Activated CD4-positive, alpha-beta T cell treated with anti-CD3 and anti-CD28 coated beads for 48 hours (primary cell): Measurements from ENCODE around the gene GGT5.
"Not testable (repeated sequence)": the region's sequence is repeated elsewhere in the genome, so short reads cannot be mapped to it uniquely, and the experiment has no call there.

Source experiments
- DNase-seq: peaks from one replicate; pipeline ENCODE4 v3.0.0-alpha.2; 2020

The GGT5 gene

DNA sequence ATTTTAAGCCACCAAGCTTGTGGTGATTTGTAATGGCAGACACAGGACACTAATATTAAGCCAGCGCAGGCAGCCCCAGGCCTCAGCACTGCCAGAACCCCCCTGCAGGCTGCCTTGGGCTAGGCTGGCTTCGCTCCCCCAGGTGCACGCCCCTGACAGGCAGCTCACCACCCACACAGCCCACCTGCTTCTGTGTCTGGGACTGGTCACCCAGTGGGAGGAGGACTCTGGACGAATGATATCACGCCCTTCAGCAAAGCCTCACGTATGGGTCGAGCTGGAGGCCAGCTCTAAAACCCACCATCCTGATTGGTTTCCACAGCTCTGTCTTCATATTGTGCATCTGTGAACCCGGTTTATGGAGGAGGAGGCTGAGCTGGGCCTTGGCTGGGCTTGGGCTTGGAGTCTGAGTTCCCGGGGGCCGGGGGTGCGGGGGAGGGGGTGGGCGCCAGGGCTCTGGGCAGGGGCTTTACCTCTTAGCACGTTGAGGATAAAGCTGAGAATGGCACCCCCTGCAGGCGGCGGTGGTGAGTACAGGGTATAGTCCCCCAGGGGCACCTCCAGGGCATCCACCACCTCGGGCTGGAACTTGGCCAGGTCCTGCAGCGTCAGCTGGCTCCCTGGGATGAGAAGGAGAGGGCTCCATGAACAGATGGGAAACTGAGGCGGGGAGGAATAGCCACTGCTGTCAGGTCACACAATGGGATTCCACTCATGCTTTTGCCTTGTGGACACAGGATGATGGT, 13.8 kb downstream of the GGT5 start:
- DNase-seq: peak; percentile 83

DNA sequence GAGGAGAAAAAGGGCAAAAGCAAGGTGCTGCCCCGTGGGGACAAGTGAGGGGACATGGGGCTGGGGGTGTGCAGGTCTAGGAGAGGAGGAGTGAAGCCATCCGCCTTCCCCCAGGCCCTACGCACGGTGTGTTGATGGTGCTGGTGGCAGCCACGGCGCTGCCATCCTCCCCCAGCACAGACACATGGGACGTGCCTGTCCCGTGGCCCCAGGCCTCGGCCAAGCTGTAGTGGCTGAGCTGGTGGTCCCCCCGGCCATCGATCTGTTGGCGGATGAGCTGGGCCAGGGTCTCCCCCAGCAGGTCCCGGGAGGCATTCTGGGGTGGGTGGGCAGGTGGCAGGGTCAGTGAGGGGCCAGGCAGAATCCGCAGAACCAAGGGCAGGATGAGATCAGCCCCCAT, 18.9 kb downstream of the GGT5 start:
- no peak for DNase-seq

DNA sequence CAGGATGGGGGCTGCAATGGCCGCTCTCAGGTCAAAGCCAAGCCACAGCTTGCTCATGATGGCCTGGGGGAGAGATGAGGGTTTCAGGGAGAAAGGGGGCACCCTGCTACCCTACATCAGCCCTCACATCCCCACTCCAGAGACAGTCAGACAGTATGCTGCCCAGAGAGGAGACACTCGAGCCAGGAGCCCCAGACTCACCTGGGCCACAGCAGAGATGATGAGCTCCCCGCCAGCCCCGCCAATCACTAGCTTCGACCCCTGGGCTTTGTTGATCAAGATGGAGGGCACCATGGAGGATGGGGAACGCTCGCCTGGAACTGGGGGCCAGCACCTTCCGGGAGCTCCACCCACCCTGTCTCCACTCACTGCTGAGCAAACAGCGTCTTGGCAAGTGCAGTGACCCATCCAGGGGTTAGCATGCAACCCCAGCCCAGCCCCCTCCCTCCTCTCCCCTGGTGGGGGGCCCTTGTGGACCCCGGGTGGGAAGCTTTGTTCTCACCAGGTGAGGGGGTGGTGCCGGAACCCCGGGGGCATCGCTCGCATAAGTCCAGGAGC, 19.8 kb downstream of the GGT5 start:
- DNase-seq: no peak

DNA sequence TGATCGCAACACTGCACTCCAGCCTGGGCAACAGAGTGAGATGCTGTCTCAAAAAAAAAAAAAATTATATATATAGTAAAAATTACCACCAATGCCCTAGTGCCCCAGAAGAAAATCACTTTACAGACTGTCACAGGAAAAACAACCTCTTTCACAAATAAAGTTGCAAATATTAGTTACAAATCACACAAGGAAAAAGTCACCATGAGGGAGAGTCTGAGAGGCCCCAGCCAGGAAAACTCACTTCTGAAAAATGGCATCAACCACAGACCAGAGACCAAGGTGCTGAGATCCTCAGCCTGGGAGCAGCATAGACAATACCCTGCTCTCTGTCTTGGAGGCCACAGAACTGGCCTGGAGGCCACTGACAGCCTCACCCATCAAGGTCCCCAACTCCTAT, 20.4 kb downstream of the GGT5 start:
- no peak for DNase-seq

DNA sequence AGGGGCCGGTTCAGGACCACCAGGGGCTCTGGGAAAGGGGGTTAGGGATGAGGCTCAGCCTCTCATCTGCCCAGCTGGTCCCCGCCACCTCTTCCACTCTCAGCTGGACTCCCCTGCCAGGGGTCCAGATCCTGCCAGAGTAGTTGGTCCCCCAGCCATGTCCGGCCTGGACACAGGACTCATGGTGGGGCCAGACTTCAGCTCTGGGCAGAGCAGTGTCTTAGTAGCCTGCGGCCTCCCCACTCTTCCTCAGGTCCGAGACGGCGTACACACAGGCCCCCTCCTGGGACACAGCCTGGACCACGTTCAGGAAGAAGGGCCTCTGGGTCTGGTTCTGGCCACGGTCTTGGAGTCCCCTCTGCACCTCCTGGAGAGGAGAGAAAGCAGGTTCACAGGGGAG, 25.1 kb downstream of the GGT5 start:
- DNase-seq: no peak

DNA sequence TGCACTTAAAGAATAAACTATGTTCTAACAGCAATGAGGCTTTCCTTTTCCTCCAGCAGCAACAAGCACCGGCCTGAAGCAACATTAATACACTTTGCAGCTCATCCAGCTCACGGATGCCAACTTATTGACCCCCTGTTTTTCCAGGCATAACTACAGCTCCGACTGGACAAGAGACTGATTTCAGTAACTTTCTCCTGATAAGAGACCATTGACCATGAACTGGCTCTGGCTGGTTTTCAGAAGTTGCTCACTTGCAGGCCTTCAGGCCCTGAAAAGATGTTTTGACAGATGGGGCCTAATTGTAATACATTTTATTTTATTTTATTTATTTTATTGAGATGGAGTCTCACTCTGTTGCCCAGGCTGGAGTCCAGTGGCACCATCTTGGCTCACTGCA, 27.5 kb downstream of the GGT5 start:
- no peak for DNase-seq

DNA sequence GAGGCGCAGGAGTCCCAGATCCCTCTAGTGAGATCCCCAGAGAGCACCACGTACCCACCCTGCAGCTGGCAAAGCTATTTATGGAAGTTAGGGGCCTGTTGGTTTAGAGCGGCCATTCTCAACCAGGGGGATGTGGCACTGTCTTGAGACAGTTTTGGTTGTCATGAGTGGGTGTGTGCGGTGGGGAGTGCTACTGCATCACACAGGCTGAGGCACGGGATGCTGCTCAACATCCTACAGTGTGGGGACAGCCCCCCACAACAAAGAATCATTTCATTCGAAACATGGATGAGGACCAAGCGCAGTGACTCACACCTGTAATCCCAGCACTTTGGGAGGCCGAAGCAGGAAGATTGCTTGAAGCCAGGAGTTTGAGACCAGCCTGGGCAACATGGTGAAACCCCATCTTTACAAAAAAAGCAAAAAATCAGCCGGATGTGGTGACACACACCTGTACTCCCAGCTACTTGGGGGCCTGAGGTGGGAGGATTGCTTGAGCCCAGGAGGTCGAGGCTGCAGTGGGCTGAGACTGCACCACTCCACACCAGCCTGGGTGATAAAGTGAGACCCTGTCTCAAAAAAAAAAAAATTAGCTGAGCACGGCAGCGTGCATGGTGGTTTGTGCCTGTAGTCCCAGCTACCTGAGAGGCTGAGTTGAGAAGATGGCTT, 28.2 kb downstream of the GGT5 start:
- DNase-seq: no peak

DNA sequence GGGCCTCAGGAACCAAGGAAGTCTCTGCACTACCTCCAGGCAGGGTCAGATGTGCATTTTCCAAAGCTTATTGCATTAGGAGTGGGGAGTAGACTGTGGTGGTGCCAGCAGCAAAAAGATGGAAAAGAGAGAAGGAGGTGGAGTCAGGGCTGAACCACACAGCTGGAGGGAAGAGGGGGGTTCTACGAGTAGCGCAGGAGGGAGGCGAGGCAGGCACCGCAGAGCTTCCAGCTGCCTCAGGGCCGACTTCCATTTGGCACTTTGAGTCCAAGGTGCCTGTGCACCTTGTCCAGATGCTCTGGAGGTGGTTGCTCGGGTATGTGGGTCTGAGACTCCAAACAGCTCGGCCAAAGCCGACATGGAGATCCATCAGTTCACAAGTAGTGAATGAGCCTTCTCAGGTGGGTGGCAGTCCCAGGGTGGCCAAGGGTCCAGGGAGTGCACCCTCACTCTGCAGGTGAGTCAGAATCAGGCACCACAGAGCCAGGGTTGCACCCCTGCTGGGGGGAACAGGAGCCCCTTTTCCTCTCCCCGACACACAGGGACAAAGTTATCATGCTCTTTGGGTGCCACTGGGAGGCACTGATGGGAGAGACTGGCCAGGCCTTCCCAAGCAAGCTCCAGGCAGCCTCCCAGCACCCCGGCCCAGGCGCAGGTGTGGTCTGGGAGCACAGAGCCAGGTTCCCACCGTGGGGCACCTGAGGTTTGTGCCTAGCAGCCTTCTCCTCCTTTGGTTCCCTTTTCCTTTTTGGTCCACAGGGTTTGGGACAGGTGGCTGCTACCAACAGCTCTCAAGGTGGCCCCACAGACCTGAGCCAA, 30.2 kb downstream of the GGT5 start:
- no peak for DNase-seq

DNA sequence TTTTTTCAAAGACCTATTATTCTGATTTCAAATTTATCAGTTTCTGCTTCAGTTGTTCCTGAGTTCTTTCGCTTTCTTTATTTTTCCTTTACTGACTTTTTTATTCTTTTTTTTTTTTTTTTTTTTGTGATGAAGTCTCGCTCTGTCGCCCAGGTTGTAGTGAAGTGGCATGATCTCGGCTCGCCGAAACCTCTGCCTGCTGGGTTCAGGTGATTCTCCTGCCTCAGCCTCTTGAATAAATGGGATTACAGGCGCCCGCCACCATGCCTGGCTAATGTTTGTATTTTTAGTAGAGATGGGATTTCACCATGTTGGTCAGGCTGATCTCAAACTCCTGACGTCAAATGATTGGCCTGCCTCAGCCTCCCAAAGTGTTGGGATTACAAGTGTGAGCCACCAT, 31.8 kb downstream of the GGT5 start:
- DNase-seq: not testable (repeated sequence)

DNA sequence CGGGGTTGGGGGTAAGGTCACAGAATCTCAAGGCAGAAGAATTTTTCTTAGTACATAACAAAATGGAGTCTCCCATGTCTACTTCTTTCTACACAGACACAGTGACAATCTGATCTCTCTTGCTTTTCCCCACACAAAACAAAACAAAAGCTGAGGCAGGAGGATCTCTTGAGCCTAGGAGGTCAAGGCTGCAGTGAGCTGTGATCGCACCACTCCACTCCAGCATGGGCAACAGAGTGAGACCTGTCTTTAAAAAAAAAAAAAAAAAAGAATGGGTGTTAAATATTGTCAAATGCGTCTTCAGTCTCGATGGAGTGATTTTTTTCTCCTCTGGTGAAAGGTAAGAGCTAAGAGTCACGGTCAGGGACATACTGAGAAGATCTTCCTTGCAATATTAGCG, 33.2 kb downstream of the GGT5 start:
- DNase-seq: not testable (repeated sequence)

DNA sequence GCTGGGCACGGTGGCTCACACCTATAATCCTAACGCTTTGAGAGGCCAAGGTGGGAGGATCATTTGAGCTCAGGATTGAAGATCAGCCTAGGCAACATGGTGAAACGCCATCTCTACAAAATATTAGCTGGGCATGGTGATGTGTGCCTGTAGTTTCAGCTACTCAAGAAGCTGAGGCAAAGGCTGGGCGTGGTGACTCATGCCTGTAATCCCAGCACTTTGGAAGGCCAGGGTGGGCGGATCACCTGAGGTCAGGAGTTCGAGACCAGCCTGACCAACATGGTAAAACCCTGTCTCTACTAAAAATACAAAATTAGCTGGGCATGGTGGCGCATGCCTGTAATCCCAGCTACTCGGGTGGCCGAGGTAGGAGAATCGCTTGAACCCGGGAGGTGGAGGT, 34.5 kb downstream of the GGT5 start:
- not testable (repeated sequence) for DNase-seq

DNA sequence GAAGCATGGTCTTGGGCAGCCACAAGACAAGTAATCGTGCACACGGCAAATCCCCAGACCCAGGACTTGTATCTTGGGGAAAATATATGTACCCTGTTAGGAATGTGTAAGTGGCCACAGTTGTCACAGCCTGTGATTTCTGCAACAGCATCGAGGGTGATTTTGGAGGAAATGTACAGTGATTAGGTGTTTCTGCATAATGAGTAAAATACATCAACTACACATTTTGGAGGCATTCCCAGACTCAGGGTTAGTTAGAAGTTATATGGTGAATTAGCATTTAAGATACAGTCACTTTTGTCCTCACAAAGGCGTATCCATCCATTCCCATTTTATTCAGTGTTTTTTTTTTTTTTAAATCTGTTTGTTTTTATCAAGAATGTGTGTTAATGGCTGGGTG, 35.2 kb downstream of the GGT5 start:
- no peak for DNase-seq

DNA sequence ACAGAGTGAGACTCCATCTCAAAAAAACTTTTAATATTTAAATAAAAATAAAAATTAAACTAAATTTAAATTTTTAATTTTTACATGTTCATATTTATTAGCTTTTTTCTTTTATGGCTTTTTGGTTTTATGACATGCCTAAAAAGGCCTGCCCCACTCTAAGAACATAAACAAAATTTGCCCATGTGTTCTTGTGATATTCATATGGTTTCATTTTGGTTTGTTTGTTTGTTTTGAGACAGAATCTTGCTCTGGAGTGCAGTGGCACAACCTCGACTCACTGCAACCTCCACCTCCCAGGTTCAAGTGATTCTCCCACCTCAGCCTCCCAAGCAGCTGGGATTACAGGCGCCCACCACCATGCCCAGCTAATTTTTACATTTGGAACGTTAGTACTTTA, 35.9 kb downstream of the GGT5 start:
- no peak for DNase-seq

DNA sequence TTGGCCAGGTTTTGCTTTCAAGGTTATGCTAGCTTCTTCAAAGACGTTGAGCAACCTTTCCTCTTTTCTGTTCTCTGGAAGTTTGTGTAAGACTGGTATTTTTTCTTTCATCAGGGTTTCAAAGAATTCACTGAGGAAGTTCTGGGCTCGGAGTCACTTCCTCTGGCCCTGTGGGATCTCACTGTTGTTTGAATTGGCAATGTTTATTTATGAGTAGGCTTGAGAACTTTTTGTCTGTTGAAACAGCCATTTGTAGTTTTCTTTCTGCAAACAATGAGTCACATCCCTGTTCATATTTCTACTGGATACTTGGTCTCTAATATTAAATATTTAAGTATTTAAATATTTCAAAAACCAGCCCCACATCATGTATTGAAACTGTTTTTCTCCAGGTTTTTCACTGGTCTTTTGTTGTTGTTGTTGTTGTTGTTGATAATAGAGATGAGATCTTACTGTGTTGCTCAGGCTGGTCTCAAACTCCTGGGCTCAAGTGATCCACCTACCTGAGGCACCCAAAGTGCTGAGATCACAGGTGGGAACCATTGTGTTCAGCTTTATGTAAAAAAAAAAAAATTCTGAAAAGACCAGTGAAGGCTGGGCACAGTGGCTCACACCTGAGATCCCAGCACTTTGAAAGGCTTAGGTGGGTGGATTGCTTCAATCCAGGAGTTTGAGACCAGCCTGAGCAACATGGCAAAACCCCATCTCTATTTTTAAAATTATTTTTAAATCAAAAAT, 36.7 kb downstream of the GGT5 start:
- DNase-seq: no peak

DNA sequence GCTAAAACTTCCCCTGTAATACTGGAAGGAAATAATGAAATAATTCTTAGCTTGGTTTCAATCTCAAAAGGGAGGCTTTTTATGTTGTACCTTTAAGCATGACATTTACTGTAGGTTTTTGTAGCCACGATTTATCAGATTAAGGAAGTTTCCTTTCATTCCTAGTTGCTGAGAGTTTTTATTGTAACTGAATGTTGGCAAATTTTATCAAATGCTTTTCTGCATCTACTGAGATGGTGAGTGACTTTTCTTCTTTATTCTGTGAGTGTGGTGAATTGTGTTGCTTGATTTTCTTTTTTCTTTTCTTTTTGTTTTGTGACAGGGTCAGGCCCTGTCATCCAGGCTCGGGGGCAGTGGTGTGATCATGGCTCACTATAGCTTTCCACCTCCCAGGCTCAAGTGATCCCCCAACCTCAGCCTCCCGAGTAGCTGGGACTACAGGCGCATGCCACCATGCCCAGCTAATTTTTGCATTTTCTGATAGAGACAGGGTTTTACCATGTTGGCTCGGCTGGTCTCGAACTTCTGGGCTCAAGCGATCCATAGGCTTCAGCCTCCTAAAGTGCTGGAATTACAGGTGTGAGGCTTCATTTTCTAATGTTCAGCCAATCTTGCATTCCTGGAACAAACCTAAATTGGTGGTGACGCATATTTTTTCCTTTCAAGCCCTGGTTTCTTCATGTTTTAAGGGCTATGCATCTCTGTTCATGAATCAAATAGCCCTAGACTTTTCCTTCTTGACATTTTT, 37.4 kb downstream of the GGT5 start:
- DNase-seq: no peak

DNA sequence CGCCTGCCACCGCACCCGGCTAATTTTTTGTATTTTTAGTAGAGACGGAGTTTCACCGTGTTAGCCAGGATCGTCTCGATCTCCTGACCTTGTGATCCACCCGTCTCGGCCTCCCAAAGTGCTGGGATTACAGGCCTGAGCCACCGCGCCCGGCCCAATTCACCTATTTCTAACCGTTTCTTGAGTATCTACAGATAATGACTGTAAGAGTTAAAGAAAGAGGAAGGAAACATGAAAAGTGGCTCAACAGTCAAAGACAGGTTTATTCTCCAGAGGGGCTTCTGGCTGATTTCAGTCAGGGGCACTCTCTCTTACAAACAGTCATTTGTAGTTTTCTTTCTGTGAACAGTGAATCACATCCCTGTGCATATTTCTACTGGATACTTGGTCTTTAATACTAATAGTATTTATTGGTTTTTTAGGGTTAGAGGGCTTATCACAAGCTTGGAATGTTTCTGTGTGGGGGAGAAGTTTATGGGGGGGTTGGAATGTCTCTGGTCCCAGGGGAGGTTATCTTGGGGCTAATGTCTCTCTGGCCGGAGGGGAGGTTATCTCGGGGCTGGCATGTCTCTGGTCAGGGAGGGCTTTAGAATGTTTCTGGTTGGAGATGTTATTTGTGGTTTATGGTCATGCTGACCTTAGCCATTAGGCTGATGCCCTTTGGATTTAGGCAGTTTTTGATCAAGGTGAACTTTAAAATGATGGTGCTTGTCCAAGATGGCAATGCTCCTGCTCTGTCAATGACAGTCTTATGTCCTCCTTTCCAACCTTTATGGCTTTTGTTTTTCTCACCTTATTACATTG, 38.2 kb downstream of the GGT5 start:
- not testable (repeated sequence) for DNase-seq

DNA sequence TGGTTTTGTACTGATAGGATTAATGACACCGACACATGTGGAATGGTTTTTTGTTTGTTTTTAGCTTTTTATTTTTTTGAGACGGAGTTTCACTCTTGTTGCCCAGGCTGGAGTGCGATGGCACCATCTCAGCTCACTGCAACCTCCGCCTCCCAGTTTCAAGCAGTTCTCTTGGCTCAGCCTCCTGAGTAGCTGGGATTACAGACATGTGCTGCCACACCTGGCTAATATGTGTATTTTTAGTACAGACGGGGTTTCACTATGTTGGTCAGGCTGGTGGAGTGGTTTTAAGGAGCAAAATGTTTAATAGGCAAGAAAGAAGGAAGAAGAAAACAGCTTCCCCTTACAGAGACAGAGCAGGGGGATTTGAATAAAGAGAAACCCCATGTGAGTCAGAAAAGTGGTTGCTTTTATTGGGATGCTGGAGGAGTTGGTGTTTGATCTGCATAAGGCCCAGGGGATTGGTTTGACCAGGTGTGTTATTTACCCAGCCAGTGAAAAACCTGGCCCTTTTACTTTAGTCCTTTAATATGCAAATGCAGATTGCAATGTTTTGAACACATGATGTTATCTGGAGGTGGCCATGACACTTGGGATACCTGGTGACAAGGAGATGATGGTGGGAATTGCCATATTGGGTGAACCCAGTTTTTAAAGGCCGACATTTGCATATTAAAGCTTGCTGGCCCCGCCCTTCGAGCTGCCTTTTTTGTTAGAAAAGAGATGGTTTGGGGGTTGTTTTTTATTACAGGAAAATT, 39.3 kb downstream of the GGT5 start:
- DNase-seq: no peak

DNA sequence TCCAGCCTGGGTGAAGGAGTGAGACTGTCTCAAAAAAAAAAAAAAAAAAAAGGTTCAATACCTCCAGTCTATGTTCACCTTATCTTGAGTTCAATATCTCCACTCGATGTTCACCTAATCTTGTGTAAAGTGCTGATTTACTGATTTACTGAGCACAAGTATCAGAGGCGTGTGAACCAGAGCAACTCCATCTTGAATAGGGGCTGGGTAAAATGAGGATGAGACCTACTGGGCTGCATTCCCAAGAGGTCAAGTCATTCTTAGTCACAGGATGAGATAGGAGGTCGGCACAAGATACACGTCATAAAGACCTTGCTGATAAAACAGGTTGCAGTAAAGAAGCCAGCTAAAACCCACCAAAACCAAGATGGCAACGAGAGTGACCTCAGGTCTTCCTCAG, 41.0 kb downstream of the GGT5 start:
- DNase-seq: not testable (repeated sequence)

DNA sequence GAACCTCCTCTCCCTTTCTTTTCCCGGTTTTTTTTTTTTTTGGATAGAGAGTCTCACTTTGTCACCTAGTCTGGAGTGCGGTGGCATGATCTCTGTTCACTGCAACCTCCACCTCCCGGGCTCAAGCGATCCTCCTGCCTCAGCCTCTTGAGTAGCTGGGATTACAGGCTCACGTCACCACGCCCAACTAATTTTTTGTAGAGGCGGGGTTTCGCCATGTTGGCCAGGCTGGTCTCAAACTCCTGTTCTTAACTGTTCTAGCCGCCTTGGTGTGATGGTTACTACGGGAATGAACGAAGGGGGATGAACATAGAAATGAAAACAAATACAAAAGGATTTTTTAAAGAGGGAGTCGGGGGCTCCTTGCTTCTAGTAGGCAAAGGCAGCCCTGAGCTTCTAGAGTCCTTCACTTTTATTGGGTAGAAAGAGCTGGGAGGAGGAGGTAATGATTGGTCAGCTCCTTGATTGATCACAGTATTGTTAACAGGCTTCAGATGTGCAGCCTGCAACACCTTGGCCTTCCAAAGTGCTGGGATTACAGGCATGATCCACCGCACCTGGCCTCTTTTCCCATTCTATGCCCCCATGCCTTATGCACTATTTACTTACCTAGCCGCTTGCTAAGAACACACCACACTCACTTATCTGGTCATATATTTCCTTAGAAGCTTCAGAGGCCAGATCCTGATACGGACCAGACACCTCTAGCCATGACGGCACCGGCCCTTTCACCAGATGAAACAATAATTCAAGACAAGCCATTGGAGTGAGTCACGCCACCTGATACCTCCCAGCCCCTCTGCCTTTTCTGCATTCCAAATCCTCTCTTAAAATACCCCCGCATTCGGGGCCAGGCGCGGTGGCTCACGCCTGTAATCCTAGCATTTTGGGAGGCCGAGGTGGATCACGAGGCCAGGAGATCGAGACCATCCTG, 42.9 kb downstream of the GGT5 start:
- DNase-seq: no peak
